GM13977 (cell line): ENCODE data around the gene OR10S1.

ENCODE experiments used
- DNase-seq: peaks from one replicate; pipeline ENCODE4 v3.0.0; 2012; ENCODE audit warnings: low spot score
- CTCF ChIP-seq: IDR thresholded peaks from 2 replicates; pipeline ENCODE4 v1.5.1; 2012; ENCODE audit warnings: mild to moderate bottlenecking, control low read depth; ENCODE audit not compliant: insufficient read depth; ENCODE audit errors: extremely low read depth, missing control alignments
- in situ Hi-C: fragments of 300-500 bp; cut with MboI; formaldehyde crosslinking; loops from one replicate; pipeline ENCODE4 v1.12.0; 2022; ENCODE audit warnings: low sequenced_read_pairs, low pct_unique_long_range_greater_than_20kb, mixed read lengths, inconsistent platforms; ENCODE audit not compliant: unreplicated experiment

The OR10S1 gene

GRCh38 chr11:123939317-123939716 lies 38.3 kb downstream of the OR10S1 start, which contains the start of gene OR4D5:
OR4D5 (plus strand) TSS chr11:123939617; CDS start chr11:123939617, 0 bp downstream.
- in situ Hi-C loops = no loop called here
- no peak for TF ChIP-seq CTCF
- DNase-seq = no peak
